Right atrium auricular region (tissue), 2 donors: ENCODE data around the gene KRTAP4-16. TPM values are rescaled to one million over a fixed set of nuclear protein-coding genes. Genes with fewer than 3 reads are reported as not detected.
"Not testable (repeated sequence)": the region's sequence is repeated elsewhere in the genome, so short reads cannot be mapped to it uniquely, and the experiment has no call there.

Source experiments
- DNase-seq: peaks from one replicate; pipeline ENCODE4 v3.0.0-alpha.2; 2019; ENCODE audit warnings: low spot score
- H3K27ac ChIP-seq, 2 donors: fragments of 200-600 bp; sonication (generic); 1 replicate in 1 of 2; 2 replicates in 1 of 2; pipeline ENCODE4 v1.5.1; 2016 to 2019
- H3K27me3 ChIP-seq, 2 donors: fragments of 200-600 bp; sonication (generic); one replicate each; pipeline versions ENCODE4 v1.5.1 to v1.6.0; 2017 to 2019
- H3K36me3 ChIP-seq: fragments of 200-600 bp; sonication (generic); one replicate; pipeline ENCODE4 v1.5.1; 2016
- H3K4me1 ChIP-seq, 2 donors: fragments of 200-600 bp; sonication (generic); one replicate each; pipeline versions ENCODE4 v1.5.1 to v1.6.0; 2017 to 2019
- H3K4me3 ChIP-seq, 2 donors: fragments of 200-600 bp; sonication (generic); 1 replicate in 1 of 2; 2 replicates in 1 of 2; pipeline ENCODE4 v1.5.1; 2017 to 2019; ENCODE audit warnings: mild to moderate bottlenecking in 1 of 2, moderate library complexity in 1 of 2
- H3K9me3 ChIP-seq, 2 donors: fragments of 200-600 bp; sonication (generic); one replicate each; pipeline ENCODE4 v1.5.1; 2019
- total RNA-seq, 2 donors: library from RNA; depleted of rRNA; stranded (reverse); fragments of >200 nt; gene quantifications; one replicate each; pipeline ENCODE4 v1.1.0, GENCODE V29; 2016
- TF ChIP-seq, protein P1 (sequence below), 2 donors: fragments of 200-600 bp; sonication (generic); IDR thresholded peaks; one replicate each; pipeline ENCODE4 v1.5.1; 2019; ENCODE audit warnings: antibody characterized with exemption in 2 of 2

KRTAP4-16 gene
- total RNA-seq, 2 donors from 2014 or later: not detected

DNA sequence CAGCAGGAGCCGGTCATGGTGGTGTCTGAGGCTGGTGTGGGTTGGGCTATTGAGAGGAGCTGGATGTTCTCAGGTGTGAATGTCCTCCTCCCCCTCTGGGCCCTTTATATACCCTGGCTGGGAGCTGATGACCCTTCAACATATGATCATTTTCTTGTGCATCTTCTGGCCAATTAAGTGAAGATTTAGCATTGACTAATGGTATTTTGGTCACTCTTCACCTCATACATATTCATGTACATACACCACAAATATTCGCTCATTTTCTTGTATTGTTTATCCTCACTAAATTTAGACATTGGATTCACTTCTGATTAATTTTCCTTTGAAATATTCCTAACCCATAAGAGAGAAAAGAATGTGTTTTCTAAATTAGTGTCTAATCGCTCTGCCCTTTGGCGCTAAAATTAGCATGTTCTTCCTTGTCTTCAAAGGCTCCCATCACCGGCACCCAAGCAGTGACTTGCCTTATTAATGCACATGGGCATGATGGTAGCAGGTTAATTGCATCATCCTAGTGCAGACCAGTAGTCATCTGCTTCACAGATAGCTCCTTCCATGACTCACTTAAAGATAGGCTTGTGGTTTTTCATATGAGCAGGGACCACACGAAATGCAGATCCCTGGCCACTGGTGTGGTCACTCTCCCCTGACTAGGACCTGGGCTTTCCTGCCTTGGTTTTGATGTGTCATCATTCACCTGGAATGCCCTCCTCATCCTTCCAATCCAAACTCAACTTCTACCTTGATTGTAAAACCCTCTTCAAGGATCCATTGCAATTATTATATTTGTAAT, 36.0 kb downstream of the KRTAP4-16 start, which contains the start of gene KRTAP2-4:
TSS of gene KRTAP2-4 (minus strand) at position 51 of the 796 bp plus-strand sequence. CDS start at position 17, 34 bp downstream.
- TF ChIP-seq, protein P1, sequence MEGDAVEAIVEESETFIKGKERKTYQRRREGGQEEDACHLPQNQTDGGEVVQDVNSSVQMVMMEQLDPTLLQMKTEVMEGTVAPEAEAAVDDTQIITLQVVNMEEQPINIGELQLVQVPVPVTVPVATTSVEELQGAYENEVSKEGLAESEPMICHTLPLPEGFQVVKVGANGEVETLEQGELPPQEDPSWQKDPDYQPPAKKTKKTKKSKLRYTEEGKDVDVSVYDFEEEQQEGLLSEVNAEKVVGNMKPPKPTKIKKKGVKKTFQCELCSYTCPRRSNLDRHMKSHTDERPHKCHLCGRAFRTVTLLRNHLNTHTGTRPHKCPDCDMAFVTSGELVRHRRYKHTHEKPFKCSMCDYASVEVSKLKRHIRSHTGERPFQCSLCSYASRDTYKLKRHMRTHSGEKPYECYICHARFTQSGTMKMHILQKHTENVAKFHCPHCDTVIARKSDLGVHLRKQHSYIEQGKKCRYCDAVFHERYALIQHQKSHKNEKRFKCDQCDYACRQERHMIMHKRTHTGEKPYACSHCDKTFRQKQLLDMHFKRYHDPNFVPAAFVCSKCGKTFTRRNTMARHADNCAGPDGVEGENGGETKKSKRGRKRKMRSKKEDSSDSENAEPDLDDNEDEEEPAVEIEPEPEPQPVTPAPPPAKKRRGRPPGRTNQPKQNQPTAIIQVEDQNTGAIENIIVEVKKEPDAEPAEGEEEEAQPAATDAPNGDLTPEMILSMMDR (IDR thresholded peaks at IDR 0.05): no peak
- Histone ChIP-seq H3K4me3 (no peak within 1 kb of the TSS), H3K27ac (no peak within 1 kb of the TSS), H3K9me3 (no peaks in the 10 kb centered on the region), H3K4me1 (no peaks in the 10 kb centered on the region), H3K27me3 (no peaks in the 10 kb centered on the region), H3K36me3 (no peaks in the 10 kb centered on the region)
- DNase-seq: no peak

DNA sequence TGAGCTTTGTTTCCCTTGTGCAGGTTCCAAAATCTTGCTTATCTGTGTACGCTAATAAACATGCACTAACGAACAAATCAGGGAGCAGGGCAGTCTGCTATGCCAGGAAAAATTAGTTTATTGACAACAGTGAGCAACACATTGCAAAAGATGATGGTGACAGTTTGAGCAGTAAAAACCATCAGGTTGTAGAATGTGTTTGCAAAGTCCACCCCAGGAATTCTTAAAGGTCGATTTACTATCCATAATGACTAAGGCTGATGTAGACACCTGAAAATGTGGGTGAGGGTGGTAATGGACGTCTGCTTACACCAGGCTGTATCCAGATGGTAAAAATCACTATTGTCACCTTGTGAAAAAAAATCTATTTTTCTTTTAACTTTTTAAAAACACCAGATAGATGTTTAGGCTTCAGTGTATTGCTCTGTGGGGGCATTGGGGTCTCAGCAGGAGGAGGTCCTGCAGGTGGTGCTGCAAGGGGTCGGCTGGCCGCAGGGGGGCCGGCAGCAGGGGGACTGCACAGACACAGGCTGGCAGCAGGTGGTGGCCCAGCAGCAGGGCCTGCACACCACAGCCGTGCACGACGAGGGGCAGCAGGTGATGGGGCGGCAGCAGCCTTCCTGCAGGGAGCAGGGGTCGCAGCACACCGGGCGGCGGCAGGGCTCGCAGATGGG, 36.9 kb downstream of the KRTAP4-16 start:
- not testable (repeated sequence) for H3K9me3 ChIP-seq, H3K27ac ChIP-seq, H3K4me3 ChIP-seq, H3K36me3 ChIP-seq, H3K4me1 ChIP-seq, DNase-seq, H3K27me3 ChIP-seq

DNA sequence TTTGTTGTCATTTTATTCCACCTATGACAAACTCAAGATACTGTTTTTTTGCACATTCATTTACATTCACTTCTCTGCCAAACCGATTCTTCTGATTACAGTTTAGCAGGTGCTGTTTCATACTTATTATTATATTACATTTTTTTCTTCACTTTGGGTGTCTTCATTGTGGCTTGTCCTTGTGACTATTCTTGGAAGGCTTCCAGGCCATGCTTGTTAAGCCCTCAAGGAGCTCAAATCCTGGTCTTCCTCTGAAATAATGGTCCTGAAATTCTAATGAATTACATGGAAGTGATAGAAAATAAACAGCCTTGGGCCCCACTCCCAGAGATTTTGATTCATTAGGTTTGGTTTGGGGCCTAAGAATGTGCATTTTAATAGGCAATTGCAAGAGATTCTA, 37.7 kb downstream of the KRTAP4-16 start:
- TF ChIP-seq, protein P1 (IDR thresholded peaks at IDR 0.05): no peak
- Histone ChIP-seq H3K36me3 (no peaks in the 10 kb centered on the region), H3K4me3 (no peak overlapping the region), H3K27me3 (no peaks in the 10 kb centered on the region), H3K4me1 (no peaks in the 10 kb centered on the region), H3K27ac (no peak overlapping the region), H3K9me3 (no peaks in the 10 kb centered on the region)
- DNase-seq: no peak

DNA sequence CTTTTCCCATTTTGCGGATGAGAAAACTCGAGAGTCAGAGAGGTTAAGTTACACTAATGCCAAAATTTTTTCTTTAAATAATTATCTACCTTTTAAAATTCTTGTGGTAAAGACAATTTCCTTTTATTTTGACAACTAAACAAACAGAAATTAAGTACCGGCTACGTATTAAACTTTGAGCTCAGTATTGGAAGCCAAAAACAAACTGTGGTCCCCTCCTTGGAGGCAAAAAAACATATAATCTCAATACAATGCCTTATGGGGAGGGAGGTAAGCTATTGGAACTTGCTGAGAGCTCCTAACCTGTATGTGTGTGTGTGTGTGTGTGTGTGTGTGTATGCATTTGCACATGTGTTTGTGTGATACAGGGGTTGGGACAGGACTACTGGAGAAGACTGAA, 38.6 kb downstream of the KRTAP4-16 start:
- Histone ChIP-seq H3K27me3 (no peaks in the 10 kb centered on the region), H3K4me3 (no peak overlapping the region), H3K36me3 (no peaks in the 10 kb centered on the region), H3K27ac (no peak overlapping the region), H3K9me3 (no peaks in the 10 kb centered on the region), H3K4me1 (no peaks in the 10 kb centered on the region)
- no peak for DNase-seq
- TF ChIP-seq, protein P1 (IDR thresholded peaks at IDR 0.05): no peak

DNA sequence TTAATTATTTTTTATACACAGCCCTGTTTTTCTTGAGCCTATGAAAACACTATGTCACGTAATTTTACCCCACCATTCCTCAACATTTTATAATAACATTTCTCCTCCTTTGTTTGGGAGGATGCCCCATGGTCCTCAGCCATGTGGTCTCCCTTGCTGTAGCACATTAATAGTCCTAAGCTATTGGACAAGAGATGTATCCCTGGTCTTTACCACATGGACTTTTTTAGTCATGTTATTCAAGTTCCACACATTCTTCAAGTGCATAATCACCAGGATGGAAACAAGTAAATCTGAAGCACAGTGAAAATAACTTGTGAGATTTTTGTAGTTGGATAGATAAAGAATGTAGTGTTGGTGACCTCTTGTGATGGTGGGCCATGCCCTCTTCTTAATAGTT, 40.0 kb downstream of the KRTAP4-16 start:
- Histone ChIP-seq H3K9me3 (peaks cover 0 to 8% of the 10 kb centered on the region in 2 donors), H3K4me3 (no peak overlapping the region), H3K27me3 (no peaks in the 10 kb centered on the region), H3K36me3 (no peaks in the 10 kb centered on the region), H3K4me1 (no peaks in the 10 kb centered on the region), H3K27ac (no peak overlapping the region)
- no peak for DNase-seq
- TF ChIP-seq, protein P1 (IDR thresholded peaks at IDR 0.05): no peak

DNA sequence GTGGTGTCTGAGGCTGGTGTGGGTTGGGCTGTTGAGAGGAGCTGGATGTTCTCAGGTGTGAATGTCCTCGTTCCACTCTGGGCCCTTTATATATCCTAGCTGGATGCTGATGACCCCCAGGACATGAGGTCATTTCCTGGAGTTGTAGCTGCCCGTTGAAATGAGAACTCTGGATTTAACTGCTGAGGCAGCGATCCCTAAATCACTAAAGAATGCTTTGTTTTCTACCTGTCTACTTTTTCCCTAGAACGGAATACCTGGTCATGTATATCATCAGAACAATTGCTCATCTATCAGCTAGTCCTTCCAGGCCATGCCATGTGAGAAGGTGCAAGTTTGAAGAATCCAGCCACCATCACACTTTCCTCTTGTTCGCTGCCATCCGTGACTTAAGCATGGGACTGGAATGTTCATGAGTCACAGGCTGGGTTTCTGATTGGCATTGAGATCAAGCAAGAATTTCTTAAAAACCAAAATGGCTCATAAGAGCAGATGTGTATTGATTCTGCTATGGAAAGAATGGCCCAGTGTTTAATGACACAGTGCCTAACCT, 41.9 kb downstream of the KRTAP4-16 start, which contains the start of gene KRTAP2-3:
TSS of gene KRTAP2-3 (minus strand) at position 63 of the 553 bp plus-strand sequence. CDS start 64 bp downstream, outside the sequence.
- peaks cover 0 to 8% of the 10 kb centered on the region in 2 donors for H3K9me3 ChIP-seq
- no peaks in the 10 kb centered on the region for H3K4me1 ChIP-seq
- no peak within 1 kb of the TSS for H3K4me3 ChIP-seq
- no peak for DNase-seq
- H3K27me3 ChIP-seq: no peaks in the 10 kb centered on the region
- no peaks in the 10 kb centered on the region for H3K36me3 ChIP-seq
- TF ChIP-seq, protein P1 (IDR thresholded peaks at IDR 0.05): no peak
- H3K27ac ChIP-seq: no peak within 1 kb of the TSS

DNA sequence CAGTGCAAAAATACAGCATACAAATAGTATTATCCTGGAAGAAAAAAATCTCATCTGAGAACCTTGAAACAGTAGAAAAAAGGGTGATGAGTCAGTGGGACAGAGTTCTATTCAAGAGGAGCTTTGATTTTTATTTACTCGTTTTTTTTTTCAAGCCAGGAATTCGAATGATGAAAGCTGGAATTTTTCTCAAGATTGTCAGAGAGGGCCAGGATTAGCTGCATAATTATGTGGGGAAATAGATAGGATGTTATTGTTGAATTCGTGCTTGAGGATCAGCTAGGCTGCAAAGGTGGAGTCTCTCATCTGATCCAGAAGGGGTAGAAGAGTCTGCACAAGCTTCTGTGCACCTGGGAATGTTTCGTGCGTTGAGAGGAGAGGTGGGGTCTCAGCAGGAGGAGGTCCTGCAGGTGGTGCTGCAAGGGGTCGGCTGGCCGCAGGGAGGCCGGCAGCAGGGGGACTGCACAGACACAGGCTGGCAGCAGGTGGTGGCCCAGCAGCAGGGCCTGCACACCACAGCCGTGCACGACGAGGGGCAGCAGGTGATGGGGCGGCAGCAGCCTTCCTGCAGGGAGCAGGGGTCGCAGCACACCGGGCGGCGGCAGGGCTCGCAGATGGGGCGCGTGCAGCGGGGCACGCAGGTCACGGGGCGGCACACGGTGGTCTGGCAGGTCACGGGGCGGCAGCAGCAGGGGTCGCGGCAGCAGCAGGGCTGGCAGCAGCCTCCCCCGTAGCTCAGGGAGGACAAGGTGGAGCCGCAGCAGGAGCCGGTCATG, 42.5 kb downstream of the KRTAP4-16 start:
- not testable (repeated sequence) for H3K4me1 ChIP-seq, H3K27me3 ChIP-seq, H3K4me3 ChIP-seq, DNase-seq, H3K9me3 ChIP-seq, H3K36me3 ChIP-seq, H3K27ac ChIP-seq
